Endothelial cell of umbilical vein (primary cell): ENCODE data around the gene PSMB3. TPM values are rescaled to one million over a fixed set of nuclear protein-coding genes. Genes with fewer than 3 reads are reported as not detected.

Source experiments
- BruUV-seq: library from RNA; stranded (reverse); fragments of 400-500 nt; replicated peaks from 2 replicates; lab custom pipeline; 2021; lab: Mats Ljungman, UMichigan
- CTCF ChIA-PET: fragments of 300-600, 350-600 bp; sonication (Branson Sonifier 250); formaldehyde crosslinking; loops from one replicate; lab custom pipeline; 2021; ENCODE audit warnings: antibody characterized with exemption, inconsistent platforms; lab: Charles Lee
- POLR2A ChIA-PET: fragments of 300-600, 350-600 bp; sonication (Branson Sonifier 250); formaldehyde crosslinking; loops from one replicate; lab custom pipeline; 2021; ENCODE audit warnings: antibody characterized with exemption, inconsistent platforms; lab: Charles Lee
- DNase-seq: peaks from one replicate; pipeline ENCODE4 v3.0.0-alpha.2; 2011; ENCODE audit warnings: low read depth, low spot score
- FAIRE-seq: peaks from 2 replicates; lab custom pipeline; 2011; peaks lifted over from hg19 to GRCh38; lab: Jason Lieb, UNC
- H2AFZ ChIP-seq: 2 replicates; pipeline ENCODE4 v1.6.0; 2012; ENCODE audit warnings: low read depth, low read length, control low read depth, inconsistent platforms
- H3K27ac ChIP-seq: 2 replicates; pipeline ENCODE4 v1.5.1; 2011; ENCODE audit warnings: low read depth, mild to moderate bottlenecking, control low read depth, low read length, moderate library complexity; ENCODE audit not compliant: insufficient read depth
- H3K27me3 ChIP-seq, 2 experiments: 2 replicates each; pipeline versions ENCODE4 v1.6.0 to v1.6.1; 2011; ENCODE audit warnings: low read length in 2 of 2, mixed read lengths in 1 of 2; ENCODE audit not compliant: control insufficient read depth in 2 of 2, insufficient read depth in 2 of 2
- H3K36me3 ChIP-seq, 2 experiments: 2 replicates in 1 of 2; 3 replicates in 1 of 2; pipeline ENCODE4 v1.5.1; 2011; ENCODE audit warnings: low read length in 2 of 2, mild to moderate bottlenecking in 1 of 2, moderate library complexity in 1 of 2; ENCODE audit not compliant: control insufficient read depth in 2 of 2, insufficient read depth in 2 of 2; ENCODE audit errors: extremely low read depth in 1 of 2
- H3K4me1 ChIP-seq: 3 replicates; pipeline ENCODE4 v1.5.1; 2011; ENCODE audit warnings: mild to moderate bottlenecking, low read length; ENCODE audit not compliant: control insufficient read depth, insufficient read depth; ENCODE audit errors: extremely low read depth
- H3K4me2 ChIP-seq: 2 replicates; pipeline ENCODE4 v1.6.1; 2011; ENCODE audit warnings: low read length, control low read depth, mixed read lengths; ENCODE audit not compliant: insufficient read depth
- H3K4me3 ChIP-seq, 3 experiments: fragments of 200-600 bp in 1 of 3; sonication (generic), shearing (Covaris generic) in 1 of 3; replicated peaks in 1 of 3; 2 replicates each; pipeline ENCODE4 v1.5.1; 2011 to 2016; ENCODE audit warnings: control low read depth in 3 of 3, low read length in 3 of 3, mild to moderate bottlenecking in 2 of 3, inconsistent platforms in 1 of 3, low read depth in 1 of 3, moderate library complexity in 1 of 3; ENCODE audit not compliant: insufficient read depth in 1 of 3
- H3K79me2 ChIP-seq: 2 replicates; pipeline ENCODE4 v1.6.0; 2012; ENCODE audit warnings: low read length, inconsistent platforms; ENCODE audit not compliant: control insufficient read depth, insufficient read depth
- H3K9ac ChIP-seq: replicated peaks from 2 replicates; pipeline ENCODE3; 2011; ENCODE audit warnings: low read length, control low read depth; ENCODE audit not compliant: insufficient read depth; ENCODE audit errors: extremely low read depth
- H3K9me1 ChIP-seq: replicated peaks from 3 replicates; pipeline ENCODE4 v1.6.0; 2011; ENCODE audit warnings: mild to moderate bottlenecking, low read length; ENCODE audit not compliant: control insufficient read depth, insufficient read depth; ENCODE audit errors: extremely low read depth
- H3K9me3 ChIP-seq: replicated peaks from 2 replicates; pipeline ENCODE4 v1.5.1; 2012; ENCODE audit warnings: low read length, inconsistent platforms; ENCODE audit not compliant: control insufficient read depth, insufficient read depth
- H4K20me1 ChIP-seq: replicated peaks from 2 replicates; pipeline ENCODE3; 2011; ENCODE audit warnings: mild to moderate bottlenecking, low read length; ENCODE audit not compliant: control insufficient read depth, insufficient read depth; ENCODE audit errors: extremely low read depth
- CTCF ChIP-seq, 2 donors: IDR thresholded peaks; 1 replicate in 1 of 2; 2 replicates in 1 of 2; pipeline ENCODE4 v1.5.1; 2011; ENCODE audit warnings: low read length in 2 of 2, mild to moderate bottlenecking in 2 of 2, moderate library complexity in 2 of 2, control low read depth in 1 of 2, inconsistent platforms in 1 of 2, low read depth in 1 of 2; ENCODE audit not compliant: insufficient read depth in 1 of 2; ENCODE audit errors: extremely low read depth in 1 of 2
- EZH2 ChIP-seq: IDR thresholded peaks from 2 replicates; pipeline ENCODE4 v1.6.1; 2012; ENCODE audit warnings: borderline replicate concordance, low read depth, mild to moderate bottlenecking, moderate library complexity, low read length, inconsistent platforms; ENCODE audit not compliant: severe bottlenecking
- FOS ChIP-seq: IDR thresholded peaks from 2 replicates; pipeline ENCODE4 v1.6.1; 2011; ENCODE audit warnings: mild to moderate bottlenecking, low read length, moderate library complexity, borderline replicate concordance; ENCODE audit not compliant: insufficient read depth
- GATA2 ChIP-seq: IDR thresholded peaks from 2 replicates; pipeline ENCODE4 v1.7.0; 2011; ENCODE audit warnings: low read depth, mild to moderate bottlenecking, moderate library complexity, mixed read lengths, low read length; ENCODE audit not compliant: insufficient read length, insufficient read depth
- JUN ChIP-seq: IDR thresholded peaks from 2 replicates; pipeline ENCODE4 v1.6.1; 2011; ENCODE audit warnings: borderline replicate concordance, low read depth; ENCODE audit not compliant: insufficient read length, insufficient read depth
- MAX ChIP-seq: IDR thresholded peaks from 2 replicates; pipeline ENCODE4 v1.6.1; 2011; ENCODE audit not compliant: insufficient read depth, insufficient read length
- MYC ChIP-seq: IDR thresholded peaks from one replicate; pipeline ENCODE4 v1.6.1; 2011; ENCODE audit warnings: mild to moderate bottlenecking, low read depth, low read length
- POLR2A ChIP-seq: IDR thresholded peaks from 2 replicates; pipeline ENCODE4 v1.6.1; 2012; ENCODE audit warnings: low read depth, mild to moderate bottlenecking, control low read depth, low read length
- POLR2AphosphoS5 ChIP-seq: IDR thresholded peaks from 2 replicates; pipeline ENCODE4 v1.6.1; 2012; ENCODE audit warnings: low read depth, mild to moderate bottlenecking, control low read depth, low read length, moderate library complexity; ENCODE audit not compliant: insufficient read depth
- dilution Hi-C: fragments of 300-500 bp; cut with MboI; formaldehyde crosslinking; loops from one replicate; pipeline ENCODE4 v1.15.0; 2019; ENCODE audit warnings: low sequenced_read_pairs; ENCODE audit not compliant: extremely low pct_ligation_motif_present
- intact Hi-C: fragments of 100-400 bp; cut with micrococcal nuclease; formaldehyde crosslinking; loops from one replicate; pipeline ENCODE4 v1.10.0; 2022
- polyA plus RNA-seq, 4 experiments: library from polyadenylated mRNA; depleted of rRNA in 3 of 4; stranded (reverse) in 3 of 4; unstranded in 1 of 4; fragments of >200 nt; gene quantifications; 2 replicates each; pipeline versions ENCODE4 v1.2.1 to v1.2.3, GENCODE V29; 2011 to 2012; ENCODE audit warnings: missing spikeins in 1 of 4
- total RNA-seq: library from RNA; stranded (reverse); gene quantifications from 2 replicates; pipeline ENCODE4 v1.2.3, GENCODE V29; 2021

PSMB3 gene
- total and polyA plus RNA-seq, 2 donors (not counting 3 experiments of a cell fraction or from before 2014, with no cell fraction given), result 213 to 685 TPM

- intact Hi-C loops (no loop called here), dilution Hi-C loops (no loop called here)
- peaks cover 32 to 60% of the 10 kb centered on the region in 2 experiments for H3K36me3 ChIP-seq
- H4K20me1 ChIP-seq, result no peaks in the 10 kb centered on the region
- ChIA-PET POLR2A (no interaction called here), CTCF (no interaction called here)
- H3K27ac ChIP-seq, result no peak overlapping the region
- DNase-seq (no peak), FAIRE-seq (no peak)
- no peak overlapping the region for H2AFZ ChIP-seq
- no peaks in the 10 kb centered on the region for H3K9me1 ChIP-seq
- H3K27me3 ChIP-seq, result no peaks in the 10 kb centered on the region
- TF ChIP-seq FOS (no peak), JUN (no peak), EZH2 (no peak), CTCF (IDR thresholded peaks at IDR 0.05; ENCODE audit: extremely low read depth in 1 of 2, insufficient read depth in 1 of 2, low read depth in 1 of 2, low read length in 2 of 2) (no peak), POLR2A (no peak), GATA2 (no peak), MAX (no peak), MYC (no peak), POLR2AphosphoS5 (no peak)
- no peaks in the 10 kb centered on the region for H3K79me2 ChIP-seq
- BruUV-seq, result no TSS peak
- H3K9ac ChIP-seq, result no peak overlapping the region
- no peaks in the 10 kb centered on the region for H3K9me3 ChIP-seq
- H3K4me1 ChIP-seq, result no peaks in the 10 kb centered on the region
- no peak overlapping the region for H3K4me3 ChIP-seq
- H3K4me2 ChIP-seq, result no peak overlapping the region
These were observed 30.7 kb downstream of the PSMB3 start for GRCh38 chr17:38783227-38783626.
